Stimulated activated CD4-positive, alpha-beta T cell treated with anti-CD3 and anti-CD28 coated beads, Interleukin-2, amount 100 ng/mL, for 48 hours (primary cell): ENCODE results near the gene EIF4ENIF1.
"Not testable (repeated sequence)": the region's sequence is repeated elsewhere in the genome, so short reads cannot be mapped to it uniquely, and the experiment has no call there.

Experiments used
- DNase-seq, 2 donors: peaks; one replicate each; pipeline ENCODE4 v3.0.0-alpha.2; 2020

EIF4ENIF1 gene

DNA sequence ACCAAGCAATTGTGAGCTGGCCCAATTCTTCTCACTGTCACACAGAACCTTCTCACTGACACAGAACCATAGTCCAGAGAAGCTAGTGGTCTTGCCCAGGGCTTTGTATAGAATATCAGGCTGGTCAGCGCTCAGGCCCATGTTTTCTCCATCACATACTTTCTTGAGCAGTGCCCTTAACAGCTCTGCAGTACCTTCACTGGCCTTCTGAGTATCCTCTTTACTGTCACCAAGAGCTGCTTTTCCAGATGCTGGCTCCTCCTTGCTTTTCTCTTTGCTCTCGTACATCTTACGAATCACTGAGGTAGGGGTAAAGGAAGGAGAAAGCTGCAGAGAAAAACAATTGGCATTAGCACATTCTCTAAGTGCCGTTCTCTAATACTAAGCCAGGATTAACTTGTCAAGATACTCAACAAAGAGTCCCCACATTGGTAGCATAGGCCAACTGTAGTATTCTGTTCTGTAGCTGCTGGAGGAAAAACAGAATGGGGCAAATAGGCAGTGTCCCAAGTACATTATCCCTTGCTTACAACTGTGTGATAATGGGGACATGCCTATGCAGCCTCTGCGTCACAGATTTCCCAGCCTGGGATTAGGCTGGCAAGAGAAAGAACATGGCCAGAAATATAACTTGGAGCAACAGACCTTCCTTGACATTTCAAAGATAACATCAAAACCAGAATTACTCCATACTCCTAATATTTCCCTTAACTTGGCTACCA, 46.7 kb downstream of the EIF4ENIF1 start:
- DNase-seq = no peak

DNA sequence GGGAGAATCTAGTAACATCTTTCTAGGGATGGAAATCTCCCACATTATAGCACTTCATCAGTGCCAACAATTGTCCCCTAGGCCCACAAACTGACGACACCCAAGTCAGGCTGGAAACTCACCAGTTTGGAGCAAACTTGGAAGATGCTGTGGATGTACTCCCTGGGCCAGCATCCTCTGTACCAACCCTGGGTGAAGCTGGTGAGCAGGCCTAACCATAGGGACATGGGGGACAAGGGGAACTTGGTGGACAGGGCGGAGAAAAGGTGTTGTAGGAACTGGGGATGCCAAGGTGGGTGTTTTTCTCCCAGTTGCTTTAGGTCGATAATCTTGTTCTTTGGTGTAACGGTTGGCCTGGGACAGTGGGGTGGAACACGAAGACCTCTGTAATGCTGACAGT, 48.0 kb downstream of the EIF4ENIF1 start:
- DNase-seq = no peak

DNA sequence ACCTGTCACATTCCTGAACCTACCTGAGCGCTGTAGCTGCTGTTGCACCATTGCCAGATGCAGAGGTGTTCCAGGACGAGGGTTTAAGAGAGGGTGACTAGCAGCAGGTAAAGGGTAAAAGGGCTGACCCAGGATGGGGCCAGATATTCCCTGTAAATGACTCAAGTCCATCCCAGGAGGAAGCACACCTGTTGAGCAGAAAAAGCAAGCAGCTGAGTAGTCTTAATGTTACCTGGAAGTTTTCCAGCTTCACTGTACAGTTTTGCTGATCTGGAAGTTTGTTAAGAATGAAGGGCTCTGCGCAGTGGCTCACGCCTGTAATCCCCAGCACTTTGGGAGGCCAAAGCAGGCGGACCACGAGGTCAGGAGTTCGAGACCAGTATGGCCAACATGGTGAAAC, 49.0 kb downstream of the EIF4ENIF1 start:
- DNase-seq = no peak

DNA sequence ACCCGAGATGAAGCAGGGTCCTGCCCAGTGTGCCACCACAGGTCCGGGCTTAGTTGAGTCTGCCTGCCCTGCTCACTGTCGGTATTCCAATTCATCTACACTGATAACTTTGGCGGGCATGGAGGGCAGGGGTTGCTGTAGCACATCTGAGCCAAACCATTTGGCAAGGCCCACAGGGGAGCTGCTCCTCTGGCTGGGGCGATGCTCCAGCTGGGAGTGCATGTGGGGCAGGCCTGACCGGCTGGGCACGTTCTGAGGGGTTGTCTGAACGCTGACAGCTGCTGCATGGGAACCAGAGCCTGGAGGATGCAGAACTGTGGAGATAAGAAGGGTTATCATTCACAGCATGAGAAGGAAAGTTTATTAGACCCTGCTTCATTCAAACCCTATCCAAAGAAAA, 49.8 kb downstream of the EIF4ENIF1 start:
- DNase-seq = no peak

DNA sequence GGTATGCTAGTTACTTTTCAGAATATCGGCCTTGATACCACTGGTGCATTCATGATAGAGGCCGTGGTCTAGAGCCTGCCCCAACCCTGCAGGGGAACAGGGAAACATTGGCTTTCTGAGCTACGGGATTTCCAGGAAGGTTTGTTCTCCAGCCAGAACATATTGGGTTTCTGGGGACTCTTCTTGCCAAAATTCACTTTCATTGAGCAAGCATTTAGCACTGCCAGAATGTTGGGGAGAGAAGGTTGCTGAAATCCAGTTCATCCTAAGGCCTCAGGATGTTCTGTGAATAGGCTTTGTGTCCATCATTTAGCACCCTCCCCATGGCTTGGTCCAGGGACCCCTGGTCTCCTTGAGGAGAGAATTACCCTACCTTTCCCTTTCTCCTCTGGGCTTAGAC, 53.5 kb downstream of the EIF4ENIF1 start:
- no peak for DNase-seq

DNA sequence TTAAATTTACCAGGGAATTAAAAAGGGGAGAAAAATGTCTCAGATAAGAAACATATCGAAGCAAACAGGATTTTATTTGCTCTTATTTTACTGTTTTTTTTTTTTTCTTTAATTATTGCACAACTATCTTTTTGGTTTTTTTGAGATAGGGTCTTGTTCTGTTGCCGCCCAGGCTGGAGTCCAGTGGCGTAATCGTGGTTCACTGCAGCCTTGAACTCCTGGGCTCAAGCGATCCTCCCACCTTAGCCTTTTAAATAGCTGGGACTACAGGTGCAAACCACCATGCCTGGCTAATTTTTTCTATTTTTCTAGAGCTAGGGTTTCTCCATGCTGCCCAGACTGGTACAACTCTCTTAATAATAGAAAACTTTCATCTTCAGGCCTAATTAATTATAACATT, 57.7 kb downstream of the EIF4ENIF1 start:
- no peak for DNase-seq

DNA sequence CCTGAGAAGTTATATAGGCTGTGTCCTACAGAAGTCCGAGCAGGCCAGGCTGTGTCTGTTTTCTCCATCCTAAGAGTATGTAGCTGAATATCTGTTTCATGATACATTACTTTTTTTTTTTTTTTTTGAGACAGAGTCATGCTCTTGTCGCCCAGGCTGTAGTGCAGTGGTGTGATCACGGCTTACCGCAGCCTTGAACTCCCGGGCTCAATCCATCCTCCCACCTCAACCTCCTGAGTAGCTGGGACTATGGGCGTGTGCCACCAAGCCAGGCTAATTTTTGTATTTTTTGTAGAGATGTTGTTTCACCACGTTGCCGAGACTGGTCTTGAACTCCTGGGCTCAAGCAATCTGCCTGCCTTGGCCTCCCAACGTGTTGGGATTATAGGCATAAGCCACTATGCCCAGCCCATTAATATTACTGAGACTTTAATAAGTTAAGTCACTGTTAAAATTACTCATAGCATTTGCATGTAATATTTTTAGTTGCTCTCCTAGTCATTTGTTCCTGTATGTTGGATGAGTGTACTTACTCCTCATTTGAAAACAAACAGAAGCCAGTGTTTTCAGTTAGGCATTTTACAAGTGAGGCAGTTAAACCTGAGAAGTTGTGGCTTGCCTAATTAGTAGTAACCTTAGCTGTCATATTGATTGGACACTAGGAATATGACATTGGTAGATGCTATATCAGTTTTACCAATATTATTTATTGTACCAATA, 64.2 kb downstream of the EIF4ENIF1 start:
- no peak for DNase-seq

DNA sequence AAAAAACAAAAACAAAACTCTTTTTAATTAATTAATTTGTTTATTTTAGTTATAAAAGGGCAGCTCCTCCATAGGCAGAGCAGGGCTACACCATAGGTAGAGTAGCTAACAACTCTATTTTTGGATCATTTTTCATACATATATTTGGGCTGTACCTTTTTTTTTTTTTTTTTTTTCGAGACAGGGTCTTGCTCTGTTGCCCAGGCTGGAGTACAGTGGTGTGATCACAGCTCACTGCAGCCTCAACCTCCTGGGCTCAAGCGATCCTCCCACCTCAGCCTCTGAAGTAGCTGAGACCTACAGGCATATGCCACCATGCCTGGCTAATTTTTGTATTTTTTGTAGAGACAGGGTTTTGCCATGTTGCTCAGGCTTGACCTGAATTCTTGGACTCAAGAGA, 87.3 kb downstream of the EIF4ENIF1 start:
- DNase-seq = not testable (repeated sequence)

DNA sequence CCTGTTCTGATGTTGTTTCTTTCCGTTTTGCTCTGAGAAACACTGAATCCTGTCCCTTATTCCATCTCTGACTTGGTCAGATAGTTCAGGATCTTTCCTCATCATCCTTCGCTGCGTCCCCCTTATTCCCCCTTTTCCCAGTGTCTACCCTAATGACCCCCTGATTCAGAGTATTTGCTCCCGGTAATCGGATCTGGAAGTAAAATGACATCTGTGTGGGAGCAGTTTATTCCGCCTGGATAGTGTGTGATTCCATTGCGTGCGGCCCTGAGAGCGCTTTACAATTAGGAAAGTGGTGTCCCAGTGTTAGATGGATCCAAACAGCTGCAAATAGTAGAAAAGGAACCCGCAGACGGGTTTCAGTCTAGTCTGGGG, 89.6 kb downstream of the EIF4ENIF1 start:
- DNase-seq = no peak

DNA sequence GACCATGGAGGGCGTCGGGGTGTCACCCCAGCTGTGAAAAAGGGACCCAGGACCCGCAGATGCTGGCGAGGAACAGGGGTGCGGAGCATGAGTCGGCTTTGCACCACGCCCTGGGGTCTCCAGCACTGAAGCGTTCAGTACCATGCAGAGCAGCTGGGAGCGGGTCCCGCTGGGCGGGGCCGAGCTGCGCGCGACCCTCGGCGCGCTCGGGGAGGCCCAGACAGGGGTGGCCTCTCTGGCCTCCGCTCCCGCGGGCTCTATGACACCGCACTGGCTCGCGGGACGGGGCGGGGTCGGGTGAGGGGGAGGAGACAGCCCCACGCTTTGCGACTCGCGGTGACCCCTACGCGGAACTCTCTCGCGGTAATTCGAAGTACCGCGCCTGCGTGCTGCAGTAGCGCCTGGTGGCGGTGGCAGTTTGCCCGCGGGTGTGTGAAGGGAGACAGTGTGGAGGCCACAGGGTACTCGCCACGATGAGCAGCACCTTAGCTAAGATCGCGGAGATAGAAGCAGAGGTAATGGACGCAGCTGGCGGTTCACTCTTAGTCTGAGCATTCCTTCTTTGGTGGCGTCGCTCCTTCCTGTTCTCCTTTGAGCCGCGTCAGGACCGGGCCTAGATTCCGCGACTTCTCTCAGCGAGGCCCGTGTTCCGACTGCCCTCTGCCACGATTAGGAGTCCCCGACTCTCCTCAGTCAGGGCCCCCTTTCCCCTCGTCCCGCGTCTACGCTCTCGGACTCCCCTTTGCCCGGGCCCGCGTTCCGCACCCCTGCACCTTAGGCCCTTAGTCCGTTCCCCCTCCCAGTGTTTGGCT, 90.2 kb downstream of the EIF4ENIF1 start, which contains the start of gene DRG1:
Gene DRG1, plus strand, starts transcription at position 394 of the 812 bp plus-strand sequence. Its CDS starts 80 bp downstream, at position 474.
- DNase-seq = peak; percentile 94 to 95

DNA sequence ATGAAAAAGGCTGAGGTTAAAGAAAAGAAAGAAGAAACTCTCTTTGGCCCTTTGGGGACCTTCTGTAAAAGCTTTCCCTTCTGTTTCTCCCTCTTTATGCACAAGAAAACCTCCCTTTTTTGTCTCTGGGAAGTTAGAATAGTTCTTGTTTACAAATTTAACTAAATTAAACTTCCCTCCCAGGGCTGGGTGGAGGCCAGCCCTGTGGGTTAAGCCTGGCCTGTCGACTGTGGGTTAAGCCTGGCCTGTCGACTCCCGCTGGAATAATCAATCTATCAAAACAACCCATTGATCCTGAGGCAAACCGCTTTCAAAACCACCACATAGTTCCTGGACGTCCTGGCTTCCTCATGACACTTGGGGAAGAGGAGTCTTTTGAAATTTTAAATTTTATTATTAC, 91.4 kb downstream of the EIF4ENIF1 start:
- no peak for DNase-seq

DNA sequence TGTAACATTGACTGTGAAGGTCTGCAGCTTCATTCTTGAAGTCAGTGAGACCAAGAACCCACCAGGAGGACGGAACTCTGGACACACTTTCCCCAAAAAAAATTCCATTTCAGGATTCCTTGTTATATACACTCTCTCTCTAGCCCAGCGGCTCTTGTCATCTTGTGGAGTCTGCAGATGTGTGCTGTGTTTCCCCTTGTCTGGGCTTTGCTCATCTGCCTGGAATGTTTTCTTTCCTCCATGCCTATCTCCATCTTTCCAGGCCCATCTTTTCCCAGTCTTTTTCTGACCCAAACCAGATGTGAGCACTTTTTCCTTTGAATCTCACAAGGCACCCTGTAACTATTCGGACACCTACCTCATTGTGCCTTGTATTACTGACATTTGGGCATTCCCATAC, 95.3 kb downstream of the EIF4ENIF1 start:
- DNase-seq = no peak

DNA sequence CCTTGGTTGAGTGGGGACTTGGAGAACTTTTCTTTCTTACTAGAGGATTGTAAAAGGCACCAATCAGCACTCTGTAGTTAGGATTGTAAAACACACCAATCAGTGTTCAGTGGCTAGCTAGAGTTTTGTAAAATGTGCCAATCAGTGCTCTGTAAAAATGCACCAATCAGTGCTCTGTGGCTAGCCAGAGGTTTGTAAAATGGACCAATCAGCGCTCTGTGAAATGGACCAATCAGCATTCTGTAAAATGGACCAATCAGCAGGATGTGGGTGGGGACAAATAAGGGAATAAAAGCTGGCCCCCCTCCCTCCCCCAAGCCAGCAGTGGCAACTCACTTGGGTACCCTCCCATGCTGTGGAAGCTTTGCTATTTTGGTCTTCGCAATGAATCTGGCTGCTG, 95.7 kb downstream of the EIF4ENIF1 start:
- no peak for DNase-seq
